GM18498 (cell line): ENCODE data around the gene NPTX2.

Source experiments
- ATAC-seq: cut with Tn5 transposase; IDR thresholded peaks from one replicate; pipeline ENCODE4 v1.9.1; 2021; ENCODE audit warnings: mild to moderate bottlenecking, moderate library complexity; ENCODE audit not compliant: unreplicated experiment

Gene NPTX2

DNA sequence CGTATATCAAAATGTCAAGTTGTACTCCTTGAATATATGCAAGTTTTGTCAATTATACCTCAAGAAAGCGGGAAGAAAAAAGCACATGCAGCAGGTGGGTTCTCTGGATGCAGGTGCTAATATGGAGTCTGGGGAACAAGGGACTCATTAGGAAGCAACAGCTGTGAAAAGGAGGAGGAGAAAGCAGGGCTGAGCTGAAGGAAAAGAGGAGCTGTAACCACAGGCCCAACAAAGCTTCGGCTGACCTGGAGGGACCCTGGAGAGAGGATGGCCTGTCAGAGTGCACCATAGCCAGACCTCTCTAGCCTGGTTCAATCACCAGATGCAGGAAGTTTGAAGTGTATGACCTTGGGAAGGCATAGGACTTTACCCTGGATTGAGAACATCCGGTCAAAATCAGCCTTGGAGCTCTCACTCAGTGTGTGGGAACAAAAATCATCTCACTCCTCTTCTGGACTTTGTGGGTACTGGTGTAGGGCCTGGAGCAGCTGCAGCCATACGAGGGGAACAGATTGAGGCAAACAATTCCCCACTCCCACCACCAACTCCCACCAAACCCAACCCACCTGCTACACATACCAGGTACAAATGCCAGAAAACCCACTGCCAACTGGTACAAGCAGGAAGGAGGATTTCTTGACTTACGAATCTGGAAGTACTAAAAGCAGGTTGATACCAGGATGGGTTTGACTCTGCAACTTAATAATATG lies 36.7 kb downstream of the NPTX2 start:
- ATAC-seq = no peak

DNA sequence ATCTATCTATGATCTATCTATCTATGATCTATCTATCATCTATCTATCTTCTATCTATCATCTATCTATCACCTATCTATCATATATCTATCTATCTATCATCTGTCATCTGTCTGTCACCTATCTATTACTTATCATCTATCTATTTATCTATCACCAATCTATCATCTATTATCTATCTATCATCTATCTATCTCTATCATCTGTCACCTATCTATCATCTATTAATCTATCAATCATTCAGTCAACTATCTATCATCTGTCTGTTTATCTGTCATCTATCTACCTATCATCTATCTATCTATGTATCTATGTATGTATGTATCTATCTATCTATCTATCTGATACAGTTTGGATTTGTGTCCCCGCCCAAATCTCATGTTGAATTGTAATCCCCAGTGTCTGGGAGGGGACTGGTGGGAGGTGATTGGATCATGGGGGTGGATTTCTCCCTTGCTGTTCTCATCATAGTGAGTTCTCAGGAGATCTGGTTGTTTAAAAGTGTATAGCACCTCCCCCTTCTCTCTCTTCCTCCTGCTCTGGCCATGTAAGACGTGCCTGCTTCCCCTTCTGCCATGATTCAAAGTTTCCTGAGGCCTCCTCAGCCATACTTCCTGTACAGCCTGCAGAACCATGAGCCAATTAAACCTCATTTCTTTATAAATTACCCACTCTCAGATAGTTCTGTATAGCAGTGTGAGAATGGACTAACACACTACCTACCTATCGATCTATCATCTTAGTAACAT lies 37.6 kb downstream of the NPTX2 start:
- no peak for ATAC-seq

DNA sequence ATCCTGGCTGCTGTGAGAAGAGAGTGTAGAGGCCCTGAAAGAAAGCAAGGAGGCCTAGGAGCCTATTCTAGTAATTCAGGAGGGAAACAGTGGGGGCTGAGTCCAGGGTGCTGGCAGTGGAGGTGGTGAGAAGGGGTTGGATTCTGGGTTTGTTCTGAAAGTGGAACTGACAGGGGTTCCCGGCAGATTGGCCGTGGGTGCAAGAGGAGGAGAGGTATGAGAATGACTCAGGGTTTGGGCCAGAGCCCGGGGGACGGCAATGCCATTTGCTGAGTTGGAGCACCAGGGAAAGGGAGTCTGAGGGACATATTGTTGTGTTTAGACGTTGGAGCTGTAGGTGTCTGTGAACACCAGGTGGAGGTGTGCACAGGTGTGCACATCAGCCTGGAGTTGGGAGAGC lies 38.5 kb downstream of the NPTX2 start:
- no peak for ATAC-seq

DNA sequence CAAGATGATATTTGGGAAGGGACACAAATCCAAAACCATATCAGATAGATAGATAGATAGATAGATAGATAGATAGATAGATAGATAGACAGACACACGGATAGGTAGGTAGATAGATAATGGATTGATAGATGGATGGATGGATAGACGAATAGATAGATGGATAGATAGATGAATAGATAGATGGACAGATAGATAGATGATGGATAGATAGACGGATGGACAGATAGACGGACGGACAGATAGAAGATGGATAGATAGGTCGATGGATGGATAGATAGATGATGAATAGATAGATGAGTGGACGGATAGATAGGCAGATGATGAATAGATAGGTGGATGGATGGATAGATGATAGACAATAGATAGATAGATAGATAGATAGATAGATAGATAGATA lies 39.8 kb downstream of the NPTX2 start:
- no peak for ATAC-seq

DNA sequence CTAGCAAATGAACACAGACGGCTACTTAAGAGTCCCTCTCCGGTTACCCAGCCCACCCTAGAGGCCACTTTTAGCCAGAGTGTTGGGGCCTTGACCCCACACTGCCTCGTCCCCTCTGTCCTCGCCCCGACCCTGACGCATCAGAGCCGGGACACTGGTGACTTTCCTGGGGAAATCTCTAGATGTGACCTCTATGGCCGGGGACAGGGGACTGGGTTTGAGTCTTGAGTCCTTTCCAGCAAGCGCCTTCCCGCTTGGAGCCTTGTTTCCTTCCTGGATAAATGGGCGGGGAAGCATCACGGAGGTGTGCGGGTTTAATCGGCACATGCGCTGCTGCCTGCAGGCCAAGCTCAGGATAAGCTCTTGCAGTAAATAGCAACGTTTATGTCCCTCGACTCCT lies 40.7 kb downstream of the NPTX2 start:
- no peak for ATAC-seq

DNA sequence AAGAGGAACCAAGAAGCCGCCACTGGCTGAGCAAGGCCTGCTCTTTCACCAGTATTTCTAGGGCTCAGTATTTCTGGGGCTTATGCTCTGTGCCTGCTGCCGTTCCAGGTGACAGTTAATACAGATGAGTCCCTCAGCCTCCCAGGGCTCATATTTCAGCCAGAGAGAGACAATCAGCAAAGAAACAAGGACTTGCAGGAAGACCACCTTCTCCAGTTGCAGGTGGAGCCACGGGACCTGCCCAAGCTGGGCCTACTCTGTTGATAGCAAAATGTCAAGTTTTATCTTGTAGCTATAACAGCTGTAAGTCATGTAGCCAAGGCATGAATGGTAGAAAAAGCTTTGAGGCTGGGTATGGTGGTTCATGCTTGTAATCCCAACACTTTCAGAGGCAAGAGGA lies 42.7 kb downstream of the NPTX2 start:
- no peak for ATAC-seq

DNA sequence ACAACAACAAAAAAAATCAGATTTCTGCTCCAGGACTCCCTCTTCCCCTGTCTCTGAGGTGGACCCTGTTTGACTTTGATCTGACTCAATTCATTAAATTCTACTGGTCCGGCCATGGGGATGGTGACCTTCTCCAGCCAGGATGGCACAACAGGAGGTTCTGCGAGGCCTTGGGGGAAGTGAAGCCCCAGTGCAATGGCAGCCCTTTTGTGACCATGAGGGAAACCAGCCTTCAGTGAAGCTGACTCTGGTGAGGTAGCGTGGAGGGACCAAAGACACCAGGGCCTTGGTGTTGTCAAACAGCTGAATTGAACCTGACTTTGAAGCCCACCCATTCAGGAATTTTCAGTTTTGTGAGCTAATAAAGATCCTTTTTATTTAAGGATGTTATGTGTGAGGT lies 44.5 kb downstream of the NPTX2 start:
- no peak for ATAC-seq

DNA sequence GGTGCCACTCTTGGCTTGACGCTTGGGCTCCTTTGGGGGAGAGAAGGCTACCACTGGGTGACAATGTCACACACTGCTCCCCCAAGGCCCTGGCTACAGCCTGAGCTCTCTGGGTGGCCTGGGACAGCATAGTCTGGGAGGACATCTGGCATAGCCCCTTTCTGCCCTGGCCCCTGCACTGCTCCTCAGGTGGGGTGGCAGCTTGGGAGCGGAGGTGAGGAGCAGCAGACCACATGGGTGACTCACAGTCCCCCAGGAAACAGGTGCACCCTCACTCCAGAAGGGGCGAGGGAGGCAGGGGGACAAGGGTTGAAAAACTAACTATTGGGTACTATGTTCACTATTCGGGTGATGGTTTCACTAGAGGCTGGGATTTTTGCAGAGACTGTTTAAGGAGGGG lies 45.2 kb downstream of the NPTX2 start:
- no peak for ATAC-seq

DNA sequence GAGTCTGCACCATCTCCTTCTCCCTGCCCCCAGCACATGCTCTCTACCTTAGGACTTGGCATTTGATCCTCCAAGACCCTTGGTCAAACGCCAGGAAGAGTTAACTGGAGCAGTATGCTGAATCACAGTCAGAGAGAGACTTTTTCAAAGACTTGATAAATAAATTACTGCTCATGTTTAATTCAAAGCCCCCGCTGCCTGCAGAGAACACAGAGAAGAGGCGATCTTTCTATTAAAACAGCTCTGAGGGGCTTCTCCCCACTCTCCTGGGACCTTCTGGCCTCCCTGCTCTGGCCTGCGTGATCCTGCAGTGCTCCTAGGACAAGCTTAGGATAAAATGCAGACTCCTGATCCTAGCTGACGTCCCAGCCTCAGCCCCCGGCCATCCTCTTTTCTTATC lies 47.8 kb downstream of the NPTX2 start:
- no peak for ATAC-seq

DNA sequence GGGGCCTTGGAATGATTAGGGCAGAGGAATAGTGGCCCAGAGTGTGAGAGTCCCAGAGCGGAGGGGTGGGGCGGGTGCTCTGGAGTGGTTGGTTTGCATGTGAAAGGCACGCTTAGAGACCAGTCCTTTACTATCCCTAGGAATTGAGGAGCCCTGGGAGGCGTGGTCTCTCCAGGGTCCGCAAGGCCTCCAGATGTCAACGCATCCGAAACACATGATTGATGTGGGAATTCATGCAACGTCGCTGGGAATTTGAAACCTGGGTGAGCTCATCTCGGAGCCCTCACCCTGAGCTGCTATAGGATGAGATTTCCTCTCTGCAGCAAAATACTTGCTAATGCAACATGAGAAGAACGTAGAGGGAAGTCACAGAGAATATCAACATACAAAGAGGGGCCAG lies 51.2 kb downstream of the NPTX2 start:
- ATAC-seq = no peak

DNA sequence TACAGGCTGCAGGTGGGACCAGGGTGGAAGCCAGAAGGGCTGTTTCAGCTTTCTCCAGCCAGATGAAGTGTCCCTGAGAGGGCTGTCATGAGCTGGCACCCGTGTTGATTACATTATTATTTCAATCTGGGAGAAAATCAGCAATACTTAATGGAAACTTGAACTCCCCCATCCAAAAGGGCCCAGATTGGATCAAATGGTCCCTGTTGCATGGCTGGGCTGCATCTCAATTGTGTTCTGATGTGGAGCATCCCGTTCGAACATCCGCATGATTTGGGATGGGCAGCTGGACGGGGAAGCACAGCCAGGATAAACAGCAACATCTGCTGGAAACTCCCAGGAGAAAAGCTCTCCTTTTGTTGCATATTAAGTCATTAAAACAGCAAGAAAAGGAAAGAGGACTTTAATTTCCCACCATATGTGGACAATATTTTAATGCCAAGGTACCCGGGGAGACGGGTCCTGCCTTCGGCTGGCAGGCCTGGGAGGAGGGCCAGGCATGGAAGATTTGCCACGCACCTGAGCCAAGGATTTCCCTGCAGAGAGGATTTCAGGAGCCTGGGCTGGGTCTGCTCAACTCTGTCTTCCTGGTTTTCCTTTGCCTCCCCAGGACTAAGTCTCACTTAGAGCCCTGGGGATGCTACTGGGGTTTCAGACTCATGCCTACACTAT lies 52.4 kb downstream of the NPTX2 start:
- ATAC-seq = no peak

DNA sequence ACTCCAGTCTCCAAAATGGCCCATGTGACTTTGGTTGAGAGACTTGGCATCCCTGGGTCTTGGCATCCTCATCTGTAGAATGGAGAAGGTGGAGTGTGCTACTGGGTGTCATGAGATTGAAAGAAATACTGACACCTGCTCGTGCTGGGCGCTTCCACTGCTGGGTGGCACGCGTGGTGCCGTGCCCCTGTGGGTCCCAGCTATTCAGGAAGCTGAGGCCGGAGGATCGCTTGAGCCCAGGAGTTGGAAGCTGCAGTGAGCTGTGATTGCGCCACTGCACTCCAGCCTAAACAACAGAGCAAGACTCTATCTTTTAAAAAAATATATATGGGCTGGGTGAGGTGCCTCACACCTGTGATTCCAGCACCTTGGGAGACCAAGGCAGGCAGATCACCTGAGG lies 53.1 kb downstream of the NPTX2 start:
- no peak for ATAC-seq

DNA sequence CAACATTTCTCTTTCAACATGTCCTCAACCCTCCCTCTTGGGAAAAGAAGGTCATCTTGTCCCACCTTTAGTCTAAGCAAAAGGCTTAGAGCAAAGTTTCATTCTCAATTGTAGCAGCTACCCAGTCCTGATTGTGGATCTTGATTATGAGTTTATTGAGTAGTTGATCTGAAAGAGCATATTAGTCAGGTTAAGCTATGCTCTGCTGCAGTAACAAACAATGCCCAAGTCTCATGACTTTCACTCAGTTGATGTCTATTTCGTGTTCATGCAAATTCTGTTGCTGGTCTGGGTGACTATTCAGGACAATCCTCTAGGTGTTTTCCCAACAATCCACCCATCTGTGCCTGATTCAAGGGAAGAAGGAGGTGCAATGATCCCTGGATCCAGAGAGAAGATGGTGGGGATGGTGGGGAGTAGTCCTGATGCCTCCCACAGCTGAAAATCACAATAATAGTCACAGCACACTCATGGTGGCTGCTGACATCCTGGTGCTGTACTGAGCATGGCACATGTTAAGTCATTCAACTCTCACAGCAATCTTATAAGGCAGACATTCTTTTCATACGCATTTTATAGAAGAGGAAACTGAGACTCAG lies 54.7 kb downstream of the NPTX2 start:
- ATAC-seq = no peak

DNA sequence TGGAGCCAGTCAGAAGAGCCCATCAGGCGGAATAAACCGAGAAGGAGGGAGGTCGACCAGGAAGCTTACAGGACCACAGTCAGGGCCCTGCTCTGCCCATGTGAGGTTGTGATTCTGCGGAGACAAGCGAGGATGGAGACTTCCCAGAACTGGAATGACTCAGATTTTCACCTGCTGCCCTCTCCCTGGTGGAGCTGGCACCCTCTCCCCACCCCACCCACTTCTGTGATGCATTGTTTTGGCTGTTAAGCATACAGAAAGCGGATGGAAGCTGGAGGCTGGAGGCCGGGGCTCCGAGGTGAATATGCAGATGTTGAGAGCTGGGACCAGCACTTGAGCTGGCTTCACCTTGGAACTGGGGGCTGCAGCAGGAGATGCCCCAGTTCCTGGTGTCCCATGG lies 57.4 kb downstream of the NPTX2 start:
- no peak for ATAC-seq

DNA sequence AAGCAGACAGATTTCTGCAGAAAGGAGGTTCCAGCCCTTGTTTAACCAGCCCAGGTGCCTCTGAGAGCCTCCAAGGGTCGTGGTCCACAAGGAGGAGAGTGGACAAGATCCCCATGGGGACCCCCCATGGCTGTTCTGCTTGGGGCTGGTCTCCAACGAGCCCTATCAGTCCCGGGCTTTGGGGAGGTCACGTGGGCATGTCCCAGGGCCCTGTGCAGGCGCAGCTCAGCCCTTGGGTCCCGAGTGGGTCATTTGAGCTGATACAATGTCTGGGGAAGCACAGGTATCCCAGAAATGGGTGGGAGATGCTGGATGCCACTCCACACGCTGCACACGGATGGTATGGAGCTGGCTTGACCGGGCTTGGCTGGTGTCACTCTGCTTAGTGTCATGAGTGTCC lies 57.8 kb downstream of the NPTX2 start:
- no peak for ATAC-seq

DNA sequence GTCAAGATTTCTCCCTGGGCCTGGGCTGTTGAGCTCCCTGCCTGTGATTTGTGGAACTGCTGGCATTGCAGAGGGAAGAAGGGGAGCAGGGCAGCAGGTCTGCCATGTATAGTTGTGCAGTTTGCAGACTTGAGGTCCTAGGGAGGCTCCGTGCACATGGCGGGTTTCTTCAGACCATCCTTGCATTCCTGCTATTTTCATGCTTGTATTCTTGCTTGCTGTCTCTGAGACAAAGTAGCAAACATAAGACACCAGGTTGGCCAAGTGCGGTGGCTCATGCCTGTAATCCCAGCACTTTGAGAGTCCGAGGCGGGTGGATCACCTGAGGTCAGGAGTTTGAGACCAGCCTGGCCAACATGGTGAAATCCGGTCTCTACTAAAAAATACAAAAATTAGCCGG lies 61.1 kb downstream of the NPTX2 start:
- ATAC-seq = no peak
